Medulla oblongata (tissue), 1 donor: ENCODE measurements around the gene SENP6.
"Not testable (repeated sequence)": the region's sequence is repeated elsewhere in the genome, so short reads cannot be mapped to it uniquely, and the experiment has no call there.

Experiments
- DNase-seq: peaks from one replicate; pipeline ENCODE4 v3.0.0-alpha.2; 2015; ENCODE audit errors: extremely low spot score

Gene SENP6

DNA sequence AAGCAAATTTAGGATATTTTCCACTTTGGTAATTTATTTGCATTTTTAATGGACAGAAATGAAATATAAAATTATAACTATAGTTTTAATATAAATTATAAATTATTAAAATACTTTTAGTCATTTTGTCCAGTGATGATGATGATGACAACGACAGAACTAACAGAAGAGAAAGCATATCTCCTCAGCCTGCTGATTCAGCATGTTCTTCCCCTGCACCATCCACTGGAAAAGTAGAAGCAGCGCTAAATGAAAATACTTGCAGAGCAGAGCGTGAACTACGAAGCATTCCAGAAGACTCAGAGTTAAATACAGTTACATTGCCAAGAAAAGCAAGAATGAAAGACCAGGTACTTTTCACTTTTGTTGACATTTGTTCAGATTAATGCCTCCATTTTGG is 64.9 kb downstream of the SENP6 start:
- no peak for DNase-seq

DNA sequence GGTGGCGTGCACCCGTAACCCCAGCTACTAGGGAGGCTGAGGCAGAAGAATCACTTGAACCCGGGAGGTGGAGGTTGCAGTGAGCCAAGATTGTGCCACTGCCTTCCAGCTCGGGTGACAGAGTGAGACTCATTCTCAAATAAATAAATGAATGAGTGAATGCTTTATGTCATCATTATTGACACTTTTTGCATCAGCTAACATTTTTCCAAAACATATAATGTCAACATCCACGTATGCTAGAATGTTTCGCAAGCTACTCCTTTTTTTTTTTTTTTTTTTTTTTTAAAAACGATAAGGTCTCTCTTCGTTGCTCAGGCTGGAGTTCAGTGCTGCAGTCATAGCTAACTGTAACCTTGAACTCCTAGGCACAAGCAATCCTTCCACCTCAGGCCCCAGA is 72.2 kb downstream of the SENP6 start:
- no peak for DNase-seq

DNA sequence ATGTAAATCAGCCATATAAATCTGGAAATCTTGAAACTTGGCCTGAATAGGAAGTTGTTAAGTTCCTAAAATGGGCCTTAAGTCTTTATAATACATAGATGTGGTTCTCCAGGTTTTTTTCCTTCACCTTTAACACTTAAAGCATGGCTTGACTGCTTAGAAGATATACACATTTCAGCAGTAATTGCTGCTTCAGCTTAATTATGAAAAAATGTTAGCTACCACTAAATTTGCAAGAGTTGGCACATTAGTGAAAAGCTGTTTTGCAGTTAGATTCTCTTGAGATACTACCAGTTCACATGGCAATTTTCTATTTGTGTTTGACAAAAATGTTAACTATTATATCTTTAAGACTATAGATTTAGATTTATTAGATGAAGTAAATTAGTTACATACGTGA is 74.7 kb downstream of the SENP6 start:
- no peak for DNase-seq

DNA sequence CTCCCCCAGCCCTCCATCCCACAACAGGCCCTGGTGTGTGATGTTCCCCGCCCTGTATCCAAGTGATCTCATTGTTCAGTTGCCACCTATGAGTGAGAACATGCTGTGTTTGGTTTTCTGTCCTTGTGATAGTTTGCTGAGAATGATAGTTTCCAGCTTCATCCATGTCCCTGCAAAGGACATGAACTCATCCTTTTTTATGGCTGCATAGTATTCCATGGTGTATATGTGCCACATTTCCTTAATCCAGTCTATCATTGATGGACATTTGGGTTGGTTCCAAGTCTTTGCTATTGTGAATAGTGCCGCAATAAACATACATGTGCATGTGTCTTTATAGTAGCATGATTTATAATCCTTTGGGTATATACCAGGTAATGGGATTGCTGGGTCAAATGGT is 80.9 kb downstream of the SENP6 start:
- not testable (repeated sequence) for DNase-seq

DNA sequence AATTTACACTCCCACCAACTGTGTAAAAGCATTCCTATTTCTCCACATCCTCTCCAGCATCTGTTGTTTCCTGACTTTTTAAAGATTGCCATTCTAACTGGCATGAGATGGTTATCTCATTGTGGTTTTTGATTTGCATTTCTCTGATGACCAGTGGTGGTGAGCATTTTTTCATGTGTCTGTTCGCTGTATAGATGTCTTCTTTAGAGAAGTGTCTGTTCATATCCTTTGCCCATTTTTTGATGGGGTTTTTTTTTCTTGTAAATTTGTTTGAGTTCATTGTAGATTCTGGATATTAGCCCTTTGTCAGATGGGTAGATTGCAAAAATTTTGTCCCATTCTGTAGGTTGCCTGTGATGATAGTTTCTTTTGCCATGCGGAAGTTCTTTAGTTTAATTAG is 81.3 kb downstream of the SENP6 start:
- DNase-seq = not testable (repeated sequence)

DNA sequence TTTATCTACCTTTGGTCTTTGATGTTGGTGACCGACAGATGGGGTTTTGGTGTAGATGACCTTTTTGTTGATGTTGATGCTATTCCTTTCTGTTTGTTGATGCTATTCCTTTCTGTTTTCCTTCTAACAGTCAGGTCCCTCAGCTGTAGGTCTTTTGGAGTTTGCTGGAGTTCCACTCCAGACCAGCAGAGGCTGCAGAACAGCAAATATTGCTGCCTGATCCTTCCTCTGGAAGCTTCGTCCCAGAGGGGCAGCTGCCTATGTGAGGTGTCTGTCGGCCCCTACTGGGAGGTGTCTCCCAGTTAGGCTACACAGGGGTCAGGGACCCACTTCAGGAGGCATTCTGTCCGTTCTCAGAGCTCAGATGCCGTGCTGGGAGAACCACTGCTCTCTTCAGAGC is 85.9 kb downstream of the SENP6 start:
- DNase-seq = not testable (repeated sequence)

DNA sequence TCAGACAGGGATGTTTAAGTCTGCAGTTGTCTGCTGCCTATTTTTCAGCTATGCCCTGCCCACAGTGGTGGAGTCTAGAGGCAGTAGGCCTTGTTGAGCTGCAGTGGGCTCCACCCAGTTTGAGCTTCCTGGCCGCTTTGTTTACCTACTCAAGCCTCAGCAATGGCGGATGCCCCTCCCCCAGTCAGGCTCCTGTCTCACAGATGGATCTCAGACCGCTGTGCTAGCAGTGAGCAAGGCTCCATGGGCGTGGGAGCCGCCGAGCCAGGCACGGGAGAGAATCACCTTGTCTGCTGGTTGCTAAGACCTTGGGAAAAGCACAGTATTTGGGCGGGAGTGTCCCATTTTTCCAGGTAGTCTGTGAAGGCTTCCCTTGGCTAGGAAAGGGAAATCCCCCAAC is 86.3 kb downstream of the SENP6 start:
- DNase-seq = not testable (repeated sequence)

DNA sequence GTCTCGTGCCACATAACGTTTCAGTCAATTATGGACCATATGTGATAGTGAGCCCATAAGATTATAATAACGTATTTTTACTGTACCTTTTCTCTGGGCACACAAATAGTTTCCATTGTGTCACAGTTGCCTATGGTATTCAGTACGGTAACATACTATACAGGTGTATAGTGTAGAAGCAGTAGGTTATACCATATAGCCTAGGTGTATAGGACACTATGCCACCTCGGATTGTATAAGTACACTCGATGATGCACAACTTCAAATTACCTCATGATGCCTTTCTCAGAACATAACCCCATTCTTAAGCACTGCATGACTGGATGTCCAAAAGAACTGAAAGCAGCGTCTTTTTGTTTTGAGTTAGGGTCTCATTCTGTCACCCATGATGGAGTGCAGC is 87.9 kb downstream of the SENP6 start:
- no peak for DNase-seq

DNA sequence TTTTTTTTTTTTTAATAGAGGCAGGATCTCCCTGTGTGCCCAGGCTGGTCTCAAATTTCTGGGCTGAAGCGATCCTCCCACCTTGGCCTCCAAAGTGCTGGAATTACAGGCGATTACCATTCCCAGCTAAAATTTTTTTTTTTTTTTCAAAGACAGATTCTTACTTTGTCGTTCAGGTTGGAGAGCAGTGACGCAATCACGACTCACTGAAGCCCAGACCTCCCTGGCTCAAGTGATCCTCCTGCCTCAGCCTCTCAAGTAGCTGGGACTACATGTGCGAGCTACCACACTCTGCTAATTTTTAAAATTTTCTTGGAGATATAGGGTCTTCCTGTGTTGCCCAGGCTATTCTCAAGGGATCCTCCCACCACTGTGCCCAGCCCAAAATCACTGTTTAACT is 89.3 kb downstream of the SENP6 start:
- no peak for DNase-seq

DNA sequence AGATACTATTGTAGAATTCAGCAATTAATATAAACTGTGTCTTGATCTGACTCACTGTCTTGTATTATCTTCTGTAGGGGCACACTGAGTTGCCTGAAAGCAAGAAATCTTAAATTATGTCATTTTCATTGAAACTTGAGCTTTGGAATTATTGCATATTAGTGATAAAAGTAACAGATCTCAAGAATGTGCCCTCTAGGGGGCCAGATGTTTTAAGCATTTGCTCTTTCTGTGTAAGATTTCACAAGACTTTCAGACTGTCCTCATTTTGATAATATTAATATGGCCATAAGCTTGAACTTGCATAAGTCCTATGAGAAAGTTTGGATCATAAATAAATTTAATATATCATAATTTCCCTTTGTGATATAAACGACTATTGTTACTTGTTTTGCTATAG is 91.9 kb downstream of the SENP6 start:
- no peak for DNase-seq

DNA sequence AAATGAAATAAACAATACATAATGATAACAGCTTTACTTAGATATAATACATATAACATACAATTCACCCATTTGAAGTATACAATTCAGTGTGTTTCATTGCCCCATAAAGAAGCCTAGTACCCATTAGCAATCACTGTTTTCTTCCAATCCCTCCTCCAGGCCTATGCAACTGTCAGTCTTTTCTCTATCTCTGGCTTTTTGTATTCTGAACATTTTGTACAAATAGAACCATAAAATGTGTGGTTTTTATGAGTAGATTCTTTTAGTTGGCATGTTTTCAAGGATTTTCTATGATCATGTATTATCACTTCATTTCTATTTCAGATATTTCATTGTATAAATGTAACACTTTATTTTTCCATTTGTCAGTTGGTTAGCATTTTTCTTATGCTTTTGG is 92.7 kb downstream of the SENP6 start:
- DNase-seq = no peak

DNA sequence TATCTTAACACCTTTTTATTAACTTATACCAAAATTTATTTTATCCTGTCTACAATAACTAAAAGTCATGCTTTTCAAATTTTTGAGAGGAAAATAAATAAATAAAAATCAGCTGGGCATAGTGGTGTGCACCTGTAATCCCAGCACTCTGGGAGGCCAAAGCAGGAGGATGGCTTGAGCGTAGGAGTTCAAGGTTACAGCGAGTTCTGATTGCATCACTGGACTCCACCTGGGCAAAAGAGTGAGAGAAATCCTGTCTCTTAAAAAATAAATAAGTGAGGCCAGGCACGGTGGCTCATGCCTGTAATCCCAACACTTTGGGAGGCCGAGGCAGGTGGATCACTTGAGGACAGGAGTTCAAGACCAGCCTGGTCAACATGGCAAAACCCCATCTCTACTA is 106.7 kb downstream of the SENP6 start:
- DNase-seq = not testable (repeated sequence)

DNA sequence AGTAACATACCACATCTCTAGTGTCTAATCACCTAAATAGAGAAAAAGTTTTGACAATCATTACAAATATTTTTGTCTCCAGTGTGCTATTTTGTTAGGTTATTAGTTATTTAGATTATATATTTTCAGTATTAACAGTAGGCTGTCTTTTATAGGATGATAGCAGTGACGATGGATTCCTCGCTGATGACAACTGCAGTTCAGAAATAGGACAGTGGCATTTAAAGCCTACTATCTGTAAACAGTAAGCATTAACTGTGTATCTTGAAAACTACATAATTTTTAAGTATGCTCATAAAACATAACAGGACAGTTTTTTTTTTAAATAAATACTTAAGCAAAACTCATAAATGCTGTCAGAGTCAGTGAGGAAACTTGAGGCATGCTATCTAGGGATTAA is 109.5 kb downstream of the SENP6 start:
- no peak for DNase-seq

DNA sequence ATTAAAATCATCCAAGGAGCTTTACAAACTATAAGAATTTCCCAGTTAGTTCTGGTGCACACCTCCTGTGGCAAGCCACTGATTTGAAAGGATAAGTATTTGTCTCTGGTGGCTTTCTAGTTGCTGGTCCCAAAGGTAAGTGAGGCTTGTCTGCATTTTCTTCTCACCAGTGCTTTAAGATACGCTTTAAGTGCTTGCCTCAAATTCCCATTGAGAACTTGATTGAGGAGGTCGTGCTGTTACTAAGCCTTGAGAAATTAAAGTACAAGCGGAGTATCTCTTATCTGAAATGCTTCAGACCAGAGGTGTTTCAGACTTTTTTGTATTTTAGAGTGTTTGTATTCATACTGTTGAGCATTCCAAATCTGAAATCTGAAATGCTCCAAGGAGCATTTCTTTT is 117.5 kb downstream of the SENP6 start:
- DNase-seq = no peak

DNA sequence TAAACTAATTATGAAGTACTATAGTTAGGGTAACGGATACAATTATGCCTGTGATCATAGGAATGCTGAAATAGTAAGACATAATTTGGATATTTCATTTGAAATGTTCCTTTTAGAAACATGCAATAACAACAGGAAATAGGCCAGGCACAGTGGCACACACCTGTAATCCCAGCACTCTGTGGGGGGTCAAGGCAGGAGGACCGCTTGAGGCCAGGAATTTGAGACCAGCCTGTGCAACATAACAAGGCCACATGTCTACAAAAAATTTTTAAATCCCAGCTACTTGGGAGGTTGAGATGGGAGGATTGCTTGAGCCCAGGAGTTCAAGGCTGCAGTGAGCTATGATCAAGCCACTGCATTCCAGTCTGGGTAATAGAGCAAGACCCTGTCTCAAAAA is 121.7 kb downstream of the SENP6 start:
- no peak for DNase-seq

DNA sequence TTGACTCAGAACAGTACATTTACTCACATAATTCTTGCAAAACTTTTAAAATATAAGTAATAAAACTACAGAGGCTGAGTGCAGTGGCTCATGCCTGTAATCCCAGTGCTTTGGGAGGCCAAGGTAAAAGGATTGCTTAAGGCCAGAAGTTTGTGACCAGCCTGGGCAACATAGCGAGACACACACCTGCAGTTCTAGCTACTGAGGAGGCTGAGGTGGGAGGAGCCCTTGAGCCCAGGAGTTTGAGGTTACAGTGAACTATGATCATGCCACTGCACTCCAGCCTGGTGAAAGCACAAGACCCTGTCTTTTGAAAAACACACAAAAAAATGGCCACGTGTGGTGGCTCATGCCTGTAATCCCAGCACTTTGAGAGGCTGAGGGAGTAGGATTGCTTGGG is 125.5 kb downstream of the SENP6 start:
- no peak for DNase-seq

DNA sequence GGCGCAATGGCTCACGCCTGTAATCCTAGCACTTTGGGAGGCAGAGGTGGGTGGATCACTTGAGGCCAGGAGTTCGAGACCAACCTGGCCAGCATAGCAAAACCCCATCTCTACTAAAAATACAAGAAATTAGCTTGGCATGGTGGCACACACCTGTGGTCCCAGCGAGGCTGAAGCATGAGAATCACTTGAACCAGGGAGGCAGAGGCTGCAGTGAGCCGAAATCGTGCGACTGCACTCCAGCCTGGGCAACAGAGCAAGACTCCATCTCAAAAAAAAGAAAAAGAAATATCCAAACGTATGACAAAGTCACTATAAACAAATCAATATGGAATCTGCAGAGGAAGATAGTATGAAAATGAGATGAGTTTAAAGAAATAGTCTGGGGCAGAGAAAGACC is 129.3 kb downstream of the SENP6 start:
- DNase-seq = not testable (repeated sequence)

DNA sequence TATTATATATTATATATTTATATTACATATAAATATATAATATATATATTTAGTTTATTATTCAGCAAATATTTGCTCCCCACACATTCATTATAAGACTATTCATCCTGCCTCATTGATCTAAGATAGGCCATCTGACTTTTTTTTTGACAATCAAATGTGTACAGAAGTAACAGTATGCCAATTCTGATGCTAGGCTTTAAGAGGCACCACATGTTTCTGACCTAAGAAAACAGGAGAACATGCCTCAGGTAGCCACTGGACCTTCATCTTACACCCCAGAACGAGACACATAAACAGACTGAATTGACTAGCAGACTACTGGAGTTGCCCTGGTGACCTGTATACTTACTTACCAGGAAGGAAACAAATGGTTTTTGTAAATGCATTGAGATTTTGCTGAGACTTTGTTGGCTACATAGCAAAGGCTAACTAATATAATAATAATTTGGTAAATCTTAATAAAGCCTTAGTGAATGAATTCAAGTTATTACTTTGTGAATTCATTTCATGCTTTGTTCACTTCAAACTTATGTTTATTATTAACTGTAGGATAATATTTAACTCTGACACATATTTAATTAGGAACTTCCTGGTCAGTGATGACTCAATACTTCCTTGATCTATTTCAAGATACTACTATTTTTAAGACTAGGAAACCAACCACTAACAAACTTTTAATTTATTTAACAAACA is 134.0 kb downstream of the SENP6 start:
- DNase-seq = no peak

DNA sequence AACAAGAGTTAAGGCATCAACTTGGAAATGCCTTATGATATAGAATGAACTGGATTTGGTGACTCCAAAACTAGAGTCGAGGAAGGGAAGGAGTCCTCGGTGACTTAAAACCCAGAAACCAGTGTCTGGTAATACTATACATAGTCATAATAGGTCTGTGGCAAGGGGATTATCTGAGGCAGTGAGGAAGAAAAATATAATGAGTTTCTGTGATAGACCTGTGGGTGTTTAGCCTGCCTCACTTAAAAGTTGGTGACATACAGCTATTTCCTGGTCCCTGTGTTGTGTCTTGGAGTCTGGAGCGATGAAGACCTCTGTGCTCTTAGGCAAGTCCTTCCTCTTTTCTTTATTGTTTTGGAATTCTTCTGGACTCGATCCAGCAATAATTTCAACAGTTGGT is 142.3 kb downstream of the SENP6 start:
- no peak for DNase-seq

DNA sequence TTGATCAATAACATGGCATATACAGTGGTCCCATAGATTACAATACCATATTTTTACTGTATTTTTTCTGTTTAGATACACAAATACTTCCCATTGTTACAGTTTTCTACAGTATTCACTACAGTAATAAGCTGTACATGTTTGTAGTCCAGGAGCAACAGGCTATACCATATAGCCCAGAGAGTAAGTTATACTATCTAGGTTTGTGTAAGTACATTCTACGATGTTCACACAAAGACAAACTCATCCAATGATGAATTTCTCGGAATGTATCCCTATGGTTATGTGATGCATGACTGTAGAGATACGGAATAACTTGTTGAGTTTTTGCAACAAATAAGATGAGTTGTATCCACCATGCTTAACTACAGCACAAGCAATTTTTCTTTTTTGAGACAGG is 143.7 kb downstream of the SENP6 start:
- no peak for DNase-seq

DNA sequence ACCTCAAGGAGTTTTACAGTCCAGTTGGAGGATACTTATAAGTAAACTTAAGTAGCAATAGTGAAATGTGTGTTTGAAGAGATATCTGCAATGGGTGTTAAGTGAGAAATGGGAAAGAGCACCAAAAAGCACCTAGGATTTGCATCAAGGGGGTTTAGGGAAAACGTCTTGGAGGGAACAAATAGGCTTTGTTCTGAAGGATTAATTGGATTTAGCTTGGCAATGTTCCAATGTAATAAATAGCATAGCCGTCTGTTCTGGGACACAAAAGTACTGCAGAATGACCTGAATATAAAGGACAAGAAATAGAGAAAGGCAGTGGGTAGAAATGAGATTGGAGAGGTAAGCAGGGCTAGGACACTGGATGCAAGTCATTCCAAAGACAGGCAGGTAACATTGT is 144.5 kb downstream of the SENP6 start:
- no peak for DNase-seq

DNA sequence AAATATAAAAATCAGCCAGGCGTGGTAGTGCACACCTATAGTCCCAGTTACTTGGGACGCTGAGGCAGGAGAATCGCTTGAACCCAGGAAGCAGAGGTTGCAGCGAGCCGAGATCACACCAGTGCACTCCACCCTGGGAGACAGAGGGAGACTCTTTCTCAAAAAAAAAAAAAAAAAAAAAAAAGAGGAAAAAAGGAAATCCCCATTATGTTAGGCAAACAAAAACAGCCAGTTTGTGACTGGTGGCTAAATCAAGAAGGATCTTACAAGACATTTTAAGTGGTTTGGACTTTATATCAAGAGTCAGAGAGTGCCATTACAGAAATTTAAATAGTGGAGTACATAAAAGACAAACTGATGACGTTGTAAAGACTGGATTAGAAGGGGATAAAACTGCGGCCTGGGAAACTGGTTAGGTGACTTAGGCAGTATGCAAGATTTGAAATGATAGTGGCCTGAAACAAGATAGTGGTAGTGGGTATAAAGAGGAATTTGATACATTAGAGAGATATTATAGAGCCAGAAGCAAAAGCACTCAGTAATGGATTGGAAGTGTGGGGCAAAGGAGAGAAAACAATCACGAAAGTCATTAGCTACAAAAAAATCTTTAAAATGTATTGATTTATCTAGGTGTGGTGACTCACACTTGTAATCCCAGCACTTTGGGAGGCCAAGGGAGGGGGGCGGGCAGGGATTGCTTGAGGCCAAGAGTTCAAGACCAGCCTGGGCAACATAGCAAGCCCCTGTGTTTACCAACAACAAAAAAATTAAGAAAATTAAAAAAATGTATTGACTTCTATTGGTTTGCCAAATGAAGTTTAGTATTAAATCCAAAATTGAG is 145.7 kb downstream of the SENP6 start:
- no peak for DNase-seq

DNA sequence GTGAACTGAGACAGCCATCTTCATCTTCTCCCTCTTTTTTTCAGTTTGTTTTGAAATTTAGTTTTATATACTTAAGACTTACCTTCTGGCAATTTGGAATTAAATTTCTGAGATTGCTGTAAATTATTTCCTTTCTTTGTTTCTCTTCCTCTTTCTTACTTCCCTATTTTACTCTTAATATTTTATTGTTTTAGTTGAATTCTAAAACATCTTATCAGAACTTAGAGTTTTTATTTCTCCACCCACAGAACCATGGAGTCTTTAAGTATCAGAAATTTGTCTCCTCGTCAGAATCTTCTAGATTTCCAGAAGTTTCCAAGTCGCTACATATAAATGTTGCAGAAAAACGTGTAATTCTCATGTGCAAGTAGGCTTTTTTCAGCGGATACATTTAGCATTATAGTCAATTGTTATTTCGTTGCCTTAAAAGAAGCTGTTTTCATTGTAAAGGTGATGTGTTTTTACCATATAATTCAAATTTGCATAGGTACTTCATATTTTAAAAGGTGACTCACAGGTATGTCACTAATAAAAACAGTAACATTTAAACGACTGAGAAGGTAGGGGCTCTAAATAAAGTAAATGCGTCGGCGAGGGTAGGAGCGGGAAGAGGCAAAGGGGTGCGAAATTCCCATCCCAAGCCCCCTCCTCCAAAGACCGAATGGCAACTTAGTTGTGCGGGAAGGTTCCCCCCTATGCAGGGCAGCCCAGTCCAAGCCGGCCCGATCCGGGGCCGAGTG is 146.5 kb downstream of the SENP6 start:
- no peak for DNase-seq
